Measurements from ENCODE around the gene ATP1B1.

ATP1B1 gene

DNA sequence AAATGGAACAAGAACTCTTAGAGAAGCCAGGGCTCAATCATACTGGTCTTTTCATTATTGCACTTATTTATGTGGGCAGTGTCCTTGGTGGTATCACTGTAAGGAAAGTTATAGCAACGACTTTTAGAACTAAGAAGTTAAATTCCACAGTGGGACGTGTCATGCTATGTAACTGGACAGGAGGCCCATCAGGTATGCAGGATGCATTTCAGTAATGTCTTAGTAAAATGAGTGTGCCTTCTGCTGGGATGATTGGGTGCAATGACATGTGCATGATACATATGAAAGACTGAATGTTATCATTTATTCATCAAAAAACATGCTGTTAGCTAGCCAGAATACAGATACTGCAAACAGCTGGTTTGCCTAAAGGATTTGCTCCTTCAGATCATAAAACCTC lies 6.9 kb upstream of the ATP1B1 start:
- no peak overlapping the region for H3K4me3 ChIP-seq (ENCODE audit: low read depth, low read length)
- TF ChIP-seq, protein P1, sequence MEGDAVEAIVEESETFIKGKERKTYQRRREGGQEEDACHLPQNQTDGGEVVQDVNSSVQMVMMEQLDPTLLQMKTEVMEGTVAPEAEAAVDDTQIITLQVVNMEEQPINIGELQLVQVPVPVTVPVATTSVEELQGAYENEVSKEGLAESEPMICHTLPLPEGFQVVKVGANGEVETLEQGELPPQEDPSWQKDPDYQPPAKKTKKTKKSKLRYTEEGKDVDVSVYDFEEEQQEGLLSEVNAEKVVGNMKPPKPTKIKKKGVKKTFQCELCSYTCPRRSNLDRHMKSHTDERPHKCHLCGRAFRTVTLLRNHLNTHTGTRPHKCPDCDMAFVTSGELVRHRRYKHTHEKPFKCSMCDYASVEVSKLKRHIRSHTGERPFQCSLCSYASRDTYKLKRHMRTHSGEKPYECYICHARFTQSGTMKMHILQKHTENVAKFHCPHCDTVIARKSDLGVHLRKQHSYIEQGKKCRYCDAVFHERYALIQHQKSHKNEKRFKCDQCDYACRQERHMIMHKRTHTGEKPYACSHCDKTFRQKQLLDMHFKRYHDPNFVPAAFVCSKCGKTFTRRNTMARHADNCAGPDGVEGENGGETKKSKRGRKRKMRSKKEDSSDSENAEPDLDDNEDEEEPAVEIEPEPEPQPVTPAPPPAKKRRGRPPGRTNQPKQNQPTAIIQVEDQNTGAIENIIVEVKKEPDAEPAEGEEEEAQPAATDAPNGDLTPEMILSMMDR (IDR thresholded peaks at IDR 0.05; ENCODE audit: low read depth, low read length): no peak
- TF ChIP-seq, protein P2, sequence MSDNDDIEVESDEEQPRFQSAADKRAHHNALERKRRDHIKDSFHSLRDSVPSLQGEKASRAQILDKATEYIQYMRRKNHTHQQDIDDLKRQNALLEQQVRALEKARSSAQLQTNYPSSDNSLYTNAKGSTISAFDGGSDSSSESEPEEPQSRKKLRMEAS (IDR thresholded peaks at IDR 0.05; ENCODE audit: low read depth, low read length): no peak
- TF ChIP-seq POLR2A (IDR thresholded peaks at IDR 0.05; ENCODE audit: extremely low read depth, insufficient read length) (no peak), MYC (IDR thresholded peaks at IDR 0.05; ENCODE audit: low read depth, low read length) (no peak)
- DNase-seq (ENCODE audit: low read depth): no peak

DNA sequence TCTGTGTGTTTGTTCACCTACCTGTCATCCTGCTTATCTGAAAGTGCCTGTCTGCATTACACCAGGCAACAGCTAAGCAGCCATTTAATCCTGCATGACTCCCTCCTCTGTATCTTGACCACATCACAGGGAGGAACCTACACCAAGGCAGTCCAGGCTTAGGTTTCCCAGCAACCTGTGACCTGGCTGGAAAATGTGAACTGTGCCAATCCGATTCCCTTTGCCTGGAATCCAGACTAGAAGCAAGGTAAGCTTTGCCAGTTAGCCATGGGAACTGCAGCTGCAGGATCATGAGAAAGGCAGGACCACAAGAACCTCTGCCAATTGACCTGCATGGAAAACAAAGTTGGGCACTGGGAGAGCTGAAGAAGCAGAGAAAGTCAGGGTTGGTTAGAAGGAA lies 6.3 kb upstream of the ATP1B1 start:
- TF ChIP-seq MYC (IDR thresholded peaks at IDR 0.05; ENCODE audit: low read depth, low read length) (no peak), POLR2A (IDR thresholded peaks at IDR 0.05; ENCODE audit: extremely low read depth, insufficient read length) (no peak)
- TF ChIP-seq, protein P1 (IDR thresholded peaks at IDR 0.05; ENCODE audit: low read depth, low read length): no peak
- TF ChIP-seq, protein P2 (IDR thresholded peaks at IDR 0.05; ENCODE audit: low read depth, low read length): no peak
- no peak for DNase-seq (ENCODE audit: low read depth)
- no peak overlapping the region for H3K4me3 ChIP-seq (ENCODE audit: low read depth, low read length)

DNA sequence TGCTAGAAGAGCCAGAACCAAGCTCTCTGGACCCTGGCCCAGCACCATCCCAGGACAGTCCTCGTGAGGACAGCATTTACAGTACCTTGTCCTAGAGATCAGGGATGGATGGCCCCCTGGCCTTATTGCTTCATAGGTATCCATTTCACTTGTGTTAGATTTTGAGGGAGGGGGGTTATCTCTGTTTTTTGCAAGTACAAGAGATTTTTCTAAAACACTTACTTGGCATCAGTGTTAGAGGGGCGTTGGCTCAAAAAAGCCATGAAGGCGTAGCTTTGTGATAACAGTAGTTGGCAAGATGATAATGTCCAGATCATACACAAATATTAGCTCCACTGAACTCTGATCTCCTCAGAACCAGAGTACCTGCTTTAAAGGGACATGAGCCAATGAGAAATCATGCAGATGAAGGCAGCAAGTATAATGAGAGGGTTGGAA lies 5.8 kb upstream of the ATP1B1 start:
- no peak overlapping the region for H3K4me3 ChIP-seq (ENCODE audit: low read depth, low read length)
- TF ChIP-seq, protein P2 (IDR thresholded peaks at IDR 0.05; ENCODE audit: low read depth, low read length): no peak
- TF ChIP-seq MYC (IDR thresholded peaks at IDR 0.05; ENCODE audit: low read depth, low read length): no peak
- TF ChIP-seq, protein P1 (IDR thresholded peaks at IDR 0.05; ENCODE audit: low read depth, low read length): no peak
- TF ChIP-seq POLR2A (IDR thresholded peaks at IDR 0.05; ENCODE audit: extremely low read depth, insufficient read length): no peak
- no peak for DNase-seq (ENCODE audit: low read depth)

DNA sequence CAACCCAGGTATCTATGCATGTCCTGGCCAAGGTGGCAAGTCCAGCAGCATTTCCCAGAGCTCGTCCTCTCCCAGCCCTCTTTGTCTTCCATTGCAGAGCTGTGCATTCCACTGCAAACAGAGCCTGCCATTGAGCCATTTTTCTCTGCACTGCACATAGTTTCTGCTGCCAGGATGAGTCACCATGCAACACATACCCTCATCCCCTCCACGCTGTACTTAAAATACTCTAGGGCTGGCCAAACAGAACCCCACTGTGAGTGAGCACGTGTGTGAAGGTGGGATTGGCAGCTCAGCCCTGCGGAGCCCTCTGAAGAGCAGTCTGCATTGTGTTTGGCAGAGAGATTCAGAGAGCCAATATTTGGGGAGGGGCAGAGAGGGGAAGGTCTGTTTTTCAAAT lies 3.9 kb upstream of the ATP1B1 start:
- TF ChIP-seq, protein P2 (IDR thresholded peaks at IDR 0.05; ENCODE audit: low read depth, low read length): peak; percentile 81
- TF ChIP-seq, protein P1 (IDR thresholded peaks at IDR 0.05; ENCODE audit: low read depth, low read length): no peak
- no peak overlapping the region for H3K4me3 ChIP-seq (ENCODE audit: low read depth, low read length)
- peak; percentile 55 for DNase-seq (ENCODE audit: low read depth)

DNA sequence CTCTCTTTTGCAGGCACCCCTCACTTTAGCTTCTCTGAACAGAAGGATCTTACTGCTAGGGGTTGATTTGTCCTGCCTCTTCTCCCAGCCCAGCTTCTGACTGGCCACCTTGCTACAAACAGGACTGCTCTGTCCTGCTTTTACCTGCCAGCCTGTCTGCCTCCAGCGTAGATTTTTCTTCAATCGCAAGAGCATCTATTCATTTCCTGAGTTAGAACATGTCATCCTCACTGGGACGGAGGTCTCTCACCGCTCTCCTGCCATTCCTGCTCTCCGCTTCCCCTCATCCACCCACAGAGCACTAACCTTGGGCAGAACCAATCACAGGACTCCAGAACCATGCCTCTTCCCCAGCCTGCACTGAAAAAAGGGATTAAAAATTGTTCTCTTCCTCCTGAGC lies 3.5 kb upstream of the ATP1B1 start:
- H3K4me3 ChIP-seq (ENCODE audit: low read depth, low read length): no peak overlapping the region
- no peak for TF ChIP-seq MYC (IDR thresholded peaks at IDR 0.05; ENCODE audit: low read depth, low read length)
- TF ChIP-seq, protein P2 (IDR thresholded peaks at IDR 0.05; ENCODE audit: low read depth, low read length): no peak
- TF ChIP-seq POLR2A (IDR thresholded peaks at IDR 0.05; ENCODE audit: extremely low read depth, insufficient read length): no peak
- TF ChIP-seq, protein P1 (IDR thresholded peaks at IDR 0.05; ENCODE audit: low read depth, low read length): no peak
- no peak for DNase-seq (ENCODE audit: low read depth)

DNA sequence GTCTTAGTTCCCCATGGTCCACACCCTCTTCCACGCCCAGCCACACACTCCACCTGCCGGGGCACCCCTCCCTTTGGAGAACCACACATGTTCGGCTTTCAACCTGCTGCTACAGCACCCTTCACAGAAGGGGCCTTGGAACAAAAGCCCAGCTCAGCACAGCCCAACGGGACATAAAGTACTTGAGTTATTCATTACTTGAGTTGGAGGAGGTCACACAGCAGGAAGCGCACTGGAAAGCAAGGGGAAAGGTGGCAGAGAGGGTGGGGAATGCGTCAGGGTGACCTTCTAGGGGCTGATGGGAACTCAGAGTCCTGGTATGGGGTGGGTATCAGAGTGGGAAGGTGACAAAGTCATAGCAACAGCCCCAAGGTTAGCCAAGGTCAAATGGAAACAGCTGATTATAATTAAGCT lies 3.0 kb upstream of the ATP1B1 start:
- TF ChIP-seq, protein P2 (IDR thresholded peaks at IDR 0.05; ENCODE audit: low read depth, low read length): no peak
- TF ChIP-seq POLR2A (IDR thresholded peaks at IDR 0.05; ENCODE audit: extremely low read depth, insufficient read length) (no peak), MYC (IDR thresholded peaks at IDR 0.05; ENCODE audit: low read depth, low read length) (no peak)
- TF ChIP-seq, protein P1 (IDR thresholded peaks at IDR 0.05; ENCODE audit: low read depth, low read length): no peak

More for the DNA sequence above, 3.0 kb upstream of the ATP1B1 start:
- no peak overlapping the region for H3K4me3 ChIP-seq (ENCODE audit: low read depth, low read length)
- DNase-seq (ENCODE audit: low read depth): no peak

Data from NB4 (cell line).